GM11168 (cell line): Measurements from ENCODE around the gene FBXO15.

ENCODE experiments used
- in situ Hi-C: fragments of 300-500 bp; cut with MboI; formaldehyde crosslinking; loops from one replicate; pipeline ENCODE4 v1.12.0; 2022; ENCODE audit warnings: low sequenced_read_pairs; ENCODE audit not compliant: unreplicated experiment

The FBXO15 gene

DNA sequence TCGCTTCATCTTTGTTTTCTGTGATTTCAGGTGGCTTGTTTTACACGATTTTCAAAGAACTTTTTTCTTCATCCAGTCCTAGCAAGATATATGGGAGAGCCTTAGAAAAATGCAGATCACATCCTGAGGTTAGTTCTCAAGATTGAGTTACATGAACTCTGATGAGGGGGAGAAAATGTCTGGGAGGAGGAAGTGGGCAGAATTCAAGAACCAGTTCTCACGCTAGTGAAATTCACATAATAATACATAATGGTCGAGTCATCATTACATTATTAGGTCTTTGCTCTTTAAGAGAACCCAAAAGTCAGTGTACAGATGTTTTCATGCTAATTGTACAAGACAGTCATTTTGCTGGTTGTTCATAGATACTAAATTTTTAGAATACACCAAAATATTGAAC, 7.6 kb upstream of the FBXO15 start:
- in situ Hi-C loops: no loop called here

DNA sequence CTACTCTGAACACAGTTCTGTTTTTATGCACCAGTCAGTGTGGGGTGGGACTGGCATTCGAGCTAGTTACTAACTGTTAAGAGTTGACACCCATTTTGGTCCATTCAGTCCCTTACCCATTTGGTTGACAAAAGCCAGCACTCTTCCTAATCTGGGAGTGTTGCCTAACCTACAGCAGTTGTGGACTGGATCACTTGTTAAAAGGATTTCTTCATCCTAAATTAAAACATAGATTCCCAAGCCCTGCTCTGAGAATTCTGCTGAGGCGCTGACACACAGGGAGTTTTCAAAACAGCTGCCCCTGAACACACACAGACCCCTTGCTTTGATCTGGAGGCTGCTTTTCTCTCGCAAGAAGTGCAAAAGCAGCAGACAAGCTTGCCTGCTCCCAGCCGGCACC, 7.1 kb upstream of the FBXO15 start:
- in situ Hi-C loops: no loop called here

DNA sequence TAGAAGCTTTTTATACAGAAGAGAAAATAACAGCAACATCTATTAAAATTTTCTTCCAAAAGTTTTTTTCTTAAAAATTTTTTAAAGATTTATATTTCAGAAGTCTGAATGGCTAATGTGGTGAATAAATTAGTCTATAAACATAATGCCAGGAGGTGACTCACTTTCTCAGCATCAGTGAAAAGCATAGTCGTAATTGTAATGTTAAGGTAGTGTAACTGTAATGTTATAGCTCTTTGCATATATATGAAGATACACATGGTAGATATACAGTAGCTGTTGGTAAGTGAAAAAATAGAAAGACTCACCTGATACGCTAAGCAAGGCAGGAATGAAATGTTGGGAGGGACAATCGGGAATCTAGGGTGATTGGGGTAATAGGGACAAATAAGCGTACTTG, 6.2 kb upstream of the FBXO15 start:
- in situ Hi-C loops: no loop called here

DNA sequence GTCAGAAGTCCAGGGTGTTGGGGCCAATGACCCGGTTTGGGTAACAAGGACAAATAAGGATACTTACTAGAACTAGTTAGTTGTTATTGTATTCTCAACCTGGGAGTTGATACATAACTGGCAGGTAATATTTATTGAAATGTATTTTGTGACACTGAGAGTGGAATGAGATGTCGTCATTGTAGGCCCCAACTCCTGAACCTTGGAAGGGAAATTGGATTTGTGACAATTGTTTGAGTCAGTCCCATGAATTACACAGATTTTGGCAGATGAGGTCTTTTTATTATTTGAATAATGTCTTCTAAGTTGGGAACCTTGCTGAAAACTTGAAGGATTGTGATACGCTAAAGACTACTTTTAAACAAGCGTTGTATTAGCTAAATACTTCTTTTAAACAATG, 5.7 kb upstream of the FBXO15 start:
- in situ Hi-C loops: no loop called here

DNA sequence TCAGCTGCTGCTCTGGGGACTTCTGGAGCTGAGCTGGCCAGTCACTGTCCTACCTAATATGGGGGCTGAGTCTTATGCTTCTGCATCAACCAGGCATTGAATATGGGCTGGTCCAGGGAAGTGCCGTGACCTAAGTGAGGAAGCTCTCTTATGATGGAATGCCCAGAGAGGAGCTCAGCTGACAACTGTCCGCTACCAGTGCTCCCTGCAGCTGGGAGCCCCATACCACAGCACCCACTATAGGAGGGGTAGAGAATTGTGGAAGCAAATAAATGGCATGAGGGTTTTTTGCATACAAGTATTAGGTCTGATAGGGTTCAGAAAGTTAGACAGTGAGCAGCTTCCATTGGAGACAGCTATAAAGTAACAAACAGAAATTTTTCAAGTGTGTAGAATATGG, 5.2 kb upstream of the FBXO15 start:
- in situ Hi-C loops: no loop called here

DNA sequence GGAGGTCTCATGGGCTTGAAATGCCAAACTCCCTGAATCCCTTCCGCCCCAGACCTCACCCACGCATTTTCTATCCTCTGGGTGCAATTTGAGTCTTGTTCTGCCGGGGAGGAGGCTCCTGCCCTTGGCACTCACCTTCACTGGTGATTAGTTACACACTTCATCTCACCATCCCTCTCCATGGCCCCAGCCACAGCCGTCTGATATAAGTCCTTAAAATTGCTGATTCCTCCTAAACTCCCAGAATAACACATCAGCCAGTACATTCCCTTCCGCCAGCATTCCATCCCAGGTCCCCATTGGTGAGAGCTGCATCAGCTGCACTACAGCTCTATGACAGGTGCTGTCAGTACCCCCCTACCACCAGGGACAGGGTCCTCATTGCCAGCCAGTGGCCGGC, 4.6 kb upstream of the FBXO15 start:
- in situ Hi-C loops: no loop called here

DNA sequence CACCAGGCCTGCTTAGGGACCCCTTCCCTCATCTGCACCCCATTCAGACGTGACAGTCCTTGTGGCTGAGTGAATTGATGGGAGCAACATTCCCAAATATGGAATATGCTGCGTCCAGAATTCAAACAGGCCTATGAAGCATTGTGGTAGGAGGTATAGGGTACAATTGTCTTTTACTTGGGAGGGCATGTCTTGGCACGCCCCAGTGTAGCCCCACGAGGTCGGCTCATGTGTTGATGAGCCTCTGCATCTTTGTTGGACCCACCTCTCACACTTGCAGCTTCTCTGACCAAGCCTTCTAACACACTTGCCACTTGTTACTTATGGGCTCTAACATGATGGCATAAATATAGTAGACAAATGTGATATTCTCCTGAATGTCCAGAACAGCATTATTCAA, 2.2 kb upstream of the FBXO15 start:
- in situ Hi-C loops: no loop called here

DNA sequence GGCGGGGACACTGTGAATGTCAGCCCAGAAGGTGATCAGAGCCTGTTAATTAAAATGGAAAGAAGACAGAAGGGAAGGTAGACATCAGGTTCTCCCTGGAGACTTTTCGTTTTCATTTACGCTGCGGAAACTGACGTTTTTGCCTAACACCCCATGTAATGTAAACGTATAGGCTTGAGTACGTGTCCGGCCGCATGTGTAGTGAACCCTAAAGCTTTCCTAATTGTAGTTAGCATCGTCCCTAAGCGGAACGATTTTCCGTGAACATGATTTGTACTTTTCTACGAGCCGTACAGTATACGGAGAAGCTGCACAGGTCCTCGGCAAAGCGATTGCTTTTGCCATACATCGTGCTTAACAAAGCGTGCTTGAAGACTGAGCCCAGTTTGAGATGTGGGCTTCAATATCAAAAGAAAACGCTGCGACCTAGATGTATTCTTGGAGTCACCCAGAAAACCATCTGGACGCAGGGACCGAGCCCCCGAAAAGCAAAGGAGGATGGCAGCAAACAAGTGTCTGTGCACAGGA, 973 bp upstream of the FBXO15 start:
- in situ Hi-C loops: no loop called here

DNA sequence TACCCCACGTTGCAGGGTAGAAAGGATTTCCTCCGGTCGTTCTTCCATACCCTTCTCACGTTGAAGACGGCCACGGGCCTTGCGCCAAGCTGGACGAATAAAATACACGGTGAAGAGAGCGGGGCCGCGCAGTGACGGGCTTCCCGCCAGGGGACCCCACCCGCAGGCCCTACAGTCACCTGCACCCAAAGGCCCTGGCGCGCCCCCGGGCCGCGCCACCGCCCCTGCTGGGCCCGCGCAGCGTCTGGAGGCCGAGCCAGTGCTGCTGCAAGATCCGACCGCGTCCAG, 199 bp downstream of the FBXO15 start:
- in situ Hi-C loops: no loop called here

DNA sequence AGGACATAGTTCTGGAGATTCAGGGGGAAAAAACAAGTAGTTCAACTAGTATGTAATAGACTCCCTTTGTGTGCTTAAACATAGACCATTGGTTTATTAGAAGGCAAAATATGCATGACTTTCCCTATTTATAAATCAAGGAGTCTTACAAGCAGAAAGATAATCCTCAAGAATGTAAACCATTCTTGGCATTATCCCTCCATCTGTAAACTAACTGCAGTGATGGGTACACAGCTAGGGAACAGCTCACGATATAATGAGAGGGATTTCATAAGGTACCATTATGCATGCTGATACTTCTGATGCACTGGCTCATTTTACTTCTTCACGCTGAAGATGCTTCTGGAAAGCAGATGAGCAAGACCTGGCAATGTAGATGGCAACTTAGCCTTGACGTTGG, 878 bp downstream of the FBXO15 start:
- in situ Hi-C loops: no loop called here

DNA sequence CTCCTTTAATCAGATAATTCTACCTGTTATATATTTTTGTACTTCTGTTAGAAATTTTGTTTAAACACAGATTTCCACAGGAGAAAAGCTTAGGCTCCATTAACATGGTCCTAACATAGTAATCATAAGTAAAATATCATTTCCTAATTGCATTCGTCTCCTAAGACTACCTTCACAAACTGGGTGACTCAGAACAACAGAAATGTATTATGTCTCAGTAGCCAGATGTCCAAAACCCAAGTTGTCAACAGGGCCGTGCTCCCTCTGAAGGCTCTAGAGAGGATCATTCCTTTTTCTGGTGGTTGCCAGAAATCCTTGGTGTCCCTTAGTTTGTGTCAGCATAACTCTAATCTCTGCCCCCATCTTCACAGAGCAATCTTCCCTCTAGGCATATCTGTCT, 5.4 kb downstream of the FBXO15 start:
- in situ Hi-C loops: no loop called here

DNA sequence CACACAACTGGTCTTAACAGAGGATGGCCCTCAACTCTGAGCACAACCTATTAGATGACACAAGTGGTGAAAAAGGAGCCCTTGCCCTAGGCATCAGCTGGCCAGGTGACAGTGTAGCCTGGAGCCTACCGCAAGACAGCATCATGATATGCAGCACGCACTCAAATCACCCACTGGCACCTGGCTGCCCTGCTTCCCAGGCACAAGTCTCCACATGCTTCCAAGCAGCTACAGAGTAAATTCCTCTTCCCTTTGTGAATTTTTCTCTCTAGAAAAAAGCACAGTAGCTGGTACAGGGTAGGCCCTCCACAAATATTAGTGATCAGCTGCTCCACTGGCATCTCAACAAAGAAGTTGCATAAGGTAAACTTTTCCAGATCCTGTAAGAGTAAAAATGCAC, 6.0 kb downstream of the FBXO15 start:
- in situ Hi-C loops: no loop called here

DNA sequence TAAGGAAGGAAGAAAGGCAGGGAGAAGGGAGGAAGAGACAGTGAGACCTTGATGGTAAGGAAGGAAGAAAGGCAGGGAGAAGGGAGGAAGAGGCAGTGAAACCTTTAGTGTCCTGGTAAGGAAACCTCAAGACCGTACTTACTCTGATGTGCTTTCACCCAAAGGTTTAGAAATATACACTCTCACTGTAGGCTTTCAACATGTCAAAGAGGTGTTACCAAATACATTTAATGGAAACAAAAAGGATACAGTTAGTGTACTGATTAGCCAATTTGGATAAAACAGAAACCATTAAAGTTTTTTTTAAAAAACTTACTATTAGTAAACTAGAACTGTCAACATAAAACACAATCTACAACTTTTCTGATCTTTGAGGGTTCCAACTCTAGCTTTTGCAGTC, 7.1 kb downstream of the FBXO15 start:
- in situ Hi-C loops: no loop called here

DNA sequence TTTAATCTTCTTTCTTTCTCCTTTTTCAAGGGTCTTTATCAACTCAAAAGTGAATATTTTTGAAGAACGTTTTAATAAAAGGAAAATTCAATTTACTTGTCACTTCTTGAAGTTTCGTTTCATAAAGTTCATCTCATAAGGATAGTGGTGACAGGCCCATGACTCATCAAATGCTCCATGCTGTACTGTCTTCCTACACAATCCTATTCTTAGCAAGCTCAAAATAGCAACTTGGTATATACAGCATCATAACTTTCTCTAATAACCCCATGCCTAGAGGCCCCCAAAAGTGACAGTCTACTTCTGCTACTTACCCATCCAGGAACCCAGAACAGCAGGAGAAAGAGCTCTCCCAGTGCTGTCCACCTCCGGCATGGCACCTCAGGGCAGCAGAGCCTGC, 7.7 kb downstream of the FBXO15 start:
- in situ Hi-C loops: no loop called here

DNA sequence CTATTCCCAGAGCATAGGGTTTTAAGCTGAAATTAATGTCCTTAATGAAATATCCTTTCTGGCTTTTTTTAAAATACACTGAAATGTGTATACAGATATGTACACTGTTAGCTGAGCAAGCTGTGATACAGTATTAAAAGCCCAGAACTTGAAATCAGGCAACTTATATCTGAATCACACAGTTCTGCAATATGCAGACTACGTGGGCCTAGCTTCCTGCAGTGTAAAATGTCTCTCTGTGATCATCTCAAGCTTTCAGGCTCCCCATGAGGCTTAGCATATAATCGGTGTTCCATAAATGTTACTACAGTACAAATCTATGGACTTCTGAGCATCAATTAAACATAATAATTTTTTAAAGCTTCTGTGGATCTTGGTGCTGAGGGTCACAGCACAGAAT, 8.2 kb downstream of the FBXO15 start:
- in situ Hi-C loops: no loop called here

DNA sequence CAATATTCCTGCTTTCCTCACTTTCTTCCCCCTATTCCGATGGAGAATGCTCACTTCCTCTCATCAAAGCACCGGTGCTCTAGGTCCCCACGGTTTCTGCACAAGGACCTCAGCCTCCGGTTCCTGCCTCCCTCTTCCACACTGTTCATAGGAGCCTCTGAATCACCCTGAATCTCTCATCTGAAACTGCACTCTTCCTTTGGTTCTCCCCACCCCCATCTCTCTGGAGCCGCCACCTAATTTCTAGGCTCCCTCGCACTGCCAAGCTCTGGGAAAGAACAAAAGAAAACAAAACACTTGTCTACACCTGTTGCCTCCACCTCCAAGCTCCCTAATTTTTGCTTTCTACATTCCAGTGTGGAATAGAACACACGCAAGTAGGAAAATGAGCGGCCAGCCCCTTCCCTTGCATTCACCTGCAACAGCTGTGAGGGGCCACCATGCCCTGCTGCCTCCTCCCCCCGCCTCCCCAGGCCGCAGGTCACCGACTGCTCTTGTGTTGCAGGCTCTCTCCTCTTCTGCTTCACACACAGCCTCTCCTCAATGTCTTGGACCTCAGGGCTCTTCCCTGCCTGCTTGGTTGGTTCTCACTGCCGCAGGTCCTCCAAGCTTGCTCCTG, 9.6 kb downstream of the FBXO15 start:
- in situ Hi-C loops: no loop called here

DNA sequence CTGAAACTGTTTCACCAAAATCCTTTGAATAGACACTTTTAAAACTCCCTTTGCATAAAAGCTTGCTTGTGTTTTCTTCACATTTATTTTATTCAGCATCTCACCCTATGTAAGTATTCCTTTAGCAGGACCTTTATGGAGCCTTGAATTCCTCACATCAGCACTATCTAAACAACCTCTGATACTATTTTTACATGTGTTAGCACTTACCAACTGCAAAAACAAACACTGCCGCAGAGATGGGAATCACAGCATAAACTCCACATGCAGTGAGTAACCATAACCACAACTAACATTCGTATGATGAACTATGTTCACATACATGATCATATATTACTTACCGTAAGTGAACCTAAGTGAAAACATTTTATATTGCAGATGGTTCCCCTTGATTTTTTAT, 15.4 kb downstream of the FBXO15 start:
- in situ Hi-C loops: no loop called here

DNA sequence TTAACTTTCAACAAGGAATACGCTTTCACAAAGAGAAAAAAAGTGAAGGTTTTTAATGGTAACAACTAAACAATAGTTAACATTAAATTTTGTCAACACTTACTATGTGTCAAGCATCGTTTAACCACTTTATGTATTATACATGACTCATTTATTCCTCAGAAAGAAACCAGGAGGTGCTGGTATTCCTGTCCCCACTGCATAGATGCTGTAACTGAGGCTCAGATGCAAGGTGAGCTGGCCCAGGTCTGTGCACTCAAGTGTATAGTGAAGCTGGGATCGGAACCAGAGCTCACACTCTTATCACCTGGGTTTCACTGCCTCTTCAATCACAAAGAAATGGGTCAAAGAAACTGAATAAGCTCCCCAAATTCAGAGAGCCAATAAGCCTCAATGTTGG, 16.5 kb downstream of the FBXO15 start:
- in situ Hi-C loops: no loop called here

DNA sequence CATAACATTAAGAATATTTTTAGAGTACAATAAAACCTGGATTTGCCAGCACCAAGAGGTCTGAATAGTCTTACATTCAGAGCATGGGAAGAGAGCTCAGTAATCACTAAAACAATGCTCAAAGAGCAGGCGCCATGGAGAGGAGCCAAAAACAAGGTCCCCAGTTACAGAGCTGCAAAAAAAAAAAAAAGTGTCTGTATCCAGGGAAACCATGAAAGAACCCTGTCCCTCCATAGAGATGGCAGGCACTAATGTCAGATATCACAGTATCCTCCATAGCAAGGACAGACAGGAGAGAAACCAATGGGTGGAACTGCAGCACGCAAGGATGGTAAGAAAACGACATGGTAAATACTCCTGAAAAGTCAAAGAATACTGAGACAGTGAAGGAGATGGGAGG, 19.5 kb downstream of the FBXO15 start:
- in situ Hi-C loops: no loop called here

DNA sequence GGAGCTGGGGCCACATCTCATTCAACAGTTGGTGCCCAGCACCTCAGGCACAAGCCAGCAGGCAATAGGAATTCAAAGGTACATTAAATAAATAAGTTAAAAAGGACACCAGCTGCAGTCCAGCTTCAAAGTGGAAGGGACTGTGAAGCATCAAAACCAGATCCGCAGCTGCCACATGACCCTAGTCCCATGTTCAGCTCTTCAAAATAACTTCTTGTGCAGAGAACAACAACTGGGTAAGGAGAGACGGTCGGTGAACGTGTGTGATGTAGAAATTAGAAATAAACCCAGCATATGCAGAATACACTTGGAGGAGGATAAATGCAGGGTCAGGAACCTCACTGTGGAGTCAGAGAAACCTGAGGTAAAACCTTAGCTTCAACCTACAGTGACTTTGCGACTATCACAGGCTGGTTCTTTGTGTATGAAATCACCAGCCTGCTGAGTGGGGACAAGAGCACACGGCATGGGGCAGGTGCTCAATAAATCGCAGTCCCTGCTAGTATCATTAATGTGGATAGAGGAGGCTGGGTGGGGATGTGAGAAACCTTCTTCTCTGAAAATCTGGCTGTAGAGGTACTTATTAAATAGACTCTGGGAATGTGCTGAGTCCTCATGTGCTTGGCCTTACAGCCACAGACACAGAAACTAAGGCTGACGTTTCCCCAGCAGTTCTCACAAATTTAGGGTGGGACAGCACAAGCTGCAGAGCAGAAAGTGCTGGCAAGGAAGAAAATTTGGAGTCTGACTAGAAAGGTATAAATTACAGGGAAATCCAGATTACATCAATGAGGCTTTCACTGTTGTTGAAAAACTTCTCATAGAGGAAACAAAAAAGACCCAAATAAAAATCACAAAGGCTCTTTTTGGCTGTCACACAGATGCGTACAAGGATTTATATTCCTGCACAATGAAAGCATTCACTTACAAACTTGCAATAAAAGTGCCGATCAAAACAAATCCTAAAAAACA, 20.7 kb downstream of the FBXO15 start:
- in situ Hi-C loops: no loop called here

DNA sequence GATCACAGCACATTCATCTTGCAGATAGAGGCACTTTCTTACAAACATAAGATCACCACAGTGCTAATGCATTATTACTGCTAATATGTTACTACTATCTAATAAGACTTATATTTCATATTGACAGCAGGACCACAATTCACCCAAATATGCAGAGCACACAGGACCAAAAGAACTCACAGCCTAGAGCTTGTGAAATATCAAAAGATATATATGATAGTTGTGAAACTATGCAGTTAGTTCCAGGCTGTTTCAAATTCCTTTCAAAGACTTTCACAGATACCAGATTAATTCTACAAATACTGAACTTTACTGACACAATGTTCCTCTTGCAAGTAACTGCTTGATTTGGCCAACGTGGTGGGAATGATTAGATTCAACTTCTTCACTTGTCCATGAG, 23.0 kb downstream of the FBXO15 start:
- in situ Hi-C loops: no loop called here

DNA sequence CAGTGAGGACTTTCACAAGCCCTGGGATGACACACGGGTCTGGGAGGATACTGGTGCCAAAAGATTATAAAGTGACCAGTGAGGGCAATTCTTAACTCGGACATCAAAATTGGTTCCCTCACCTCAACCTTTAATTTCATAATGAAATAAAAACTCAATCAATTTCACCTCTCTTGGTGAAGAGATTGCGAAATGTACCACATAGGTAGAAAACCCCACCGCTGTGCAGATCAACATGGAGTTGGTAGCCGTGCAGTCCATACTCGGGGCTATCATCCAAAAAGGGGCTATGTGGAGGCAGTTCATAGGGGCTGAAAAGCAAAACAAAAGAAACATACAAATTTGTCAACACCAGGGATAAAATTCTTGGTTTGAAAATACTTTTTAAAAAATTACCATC, 24.4 kb downstream of the FBXO15 start:
- in situ Hi-C loops: no loop called here
